Astrocyte (in vitro differentiated cells and primary cell): ENCODE measurements around the gene ZSWIM3. TPM values are rescaled to one million over a fixed set of nuclear protein-coding genes. Genes with fewer than 3 reads are reported as not detected.

Experiments used
- DNase-seq: peaks from one replicate; pipeline ENCODE4 v3.0.0-alpha.2; 2010; ENCODE audit warnings: low read depth
- FAIRE-seq: peaks from 2 replicates; lab custom pipeline; 2011; peaks lifted over from hg19 to GRCh38; lab: Jason Lieb, UNC
- H2AFZ ChIP-seq: 2 replicates; pipeline ENCODE4 v1.6.0; 2012; ENCODE audit warnings: low read depth, low read length, inconsistent platforms
- H3K27ac ChIP-seq: 2 replicates; pipeline ENCODE4 v1.5.1; 2011; ENCODE audit warnings: low read depth, low read length, inconsistent platforms
- H3K27me3 ChIP-seq: 2 replicates; pipeline ENCODE4 v1.6.0; 2011; ENCODE audit warnings: low read length, inconsistent platforms; ENCODE audit not compliant: insufficient read depth
- H3K36me3 ChIP-seq: 2 replicates; pipeline ENCODE4 v1.5.1; 2011; ENCODE audit warnings: low read length, inconsistent platforms; ENCODE audit not compliant: insufficient read depth
- H3K4me1 ChIP-seq: 2 replicates; pipeline ENCODE4 v1.5.1; 2011; ENCODE audit warnings: low read length, inconsistent platforms; ENCODE audit not compliant: insufficient read depth
- H3K4me2 ChIP-seq: 2 replicates; pipeline ENCODE4 v1.6.0; 2012; ENCODE audit warnings: low read length, inconsistent platforms
- H3K4me3 ChIP-seq: 2 replicates; pipeline ENCODE4 v1.5.1; 2011; ENCODE audit warnings: low read depth, mild to moderate bottlenecking, low read length, inconsistent platforms; ENCODE audit not compliant: insufficient read depth
- H3K79me2 ChIP-seq: 2 replicates; pipeline ENCODE4 v1.6.0; 2012; ENCODE audit warnings: mild to moderate bottlenecking, low read length, inconsistent platforms; ENCODE audit not compliant: insufficient read depth
- H3K9ac ChIP-seq: 2 replicates; pipeline ENCODE4 v1.6.0; 2012; ENCODE audit warnings: mild to moderate bottlenecking, low read length, inconsistent platforms
- H3K9me3 ChIP-seq: 2 replicates; pipeline ENCODE4 v1.5.1; 2012; ENCODE audit warnings: low read depth, mild to moderate bottlenecking, low read length, inconsistent platforms; ENCODE audit not compliant: insufficient read depth
- H4K20me1 ChIP-seq: 2 replicates; pipeline ENCODE4 v1.6.0; 2012; ENCODE audit warnings: low read length, inconsistent platforms; ENCODE audit not compliant: insufficient read depth
- H3K27ac Mint-ChIP-seq: one replicate; pipeline ENCODE4 v1.8.0; 2021; ENCODE audit warnings: mild to moderate bottlenecking, mixed read lengths; ENCODE audit not compliant: unreplicated experiment
- H3K27me3 Mint-ChIP-seq: one replicate; pipeline ENCODE4 v1.8.0; 2021; ENCODE audit warnings: low read depth, mixed read lengths; ENCODE audit not compliant: unreplicated experiment
- H3K36me3 Mint-ChIP-seq: one replicate; pipeline ENCODE4 v1.8.0; 2021; ENCODE audit warnings: low read depth, mixed read lengths; ENCODE audit not compliant: unreplicated experiment
- H3K4me1 Mint-ChIP-seq: one replicate; pipeline ENCODE4 v1.8.0; 2021; ENCODE audit warnings: low read depth, mixed read lengths; ENCODE audit not compliant: unreplicated experiment
- H3K4me3 Mint-ChIP-seq: one replicate; pipeline ENCODE4 v1.8.0; 2021; ENCODE audit warnings: mild to moderate bottlenecking, moderate library complexity, mixed read lengths; ENCODE audit not compliant: unreplicated experiment
- H3K9me3 Mint-ChIP-seq: one replicate; pipeline ENCODE4 v1.8.0; 2021; ENCODE audit warnings: mild to moderate bottlenecking, mixed read lengths; ENCODE audit not compliant: unreplicated experiment
- CTCF ChIP-seq: IDR thresholded peaks from 2 replicates; pipeline ENCODE4 v1.5.1; 2011; ENCODE audit warnings: low read depth, mild to moderate bottlenecking, inconsistent platforms, low read length, moderate library complexity; ENCODE audit not compliant: insufficient read depth
- EZH2 ChIP-seq: IDR thresholded peaks from 2 replicates; pipeline ENCODE4 v1.6.1; 2012; ENCODE audit warnings: mild to moderate bottlenecking, low read length, inconsistent platforms; ENCODE audit not compliant: insufficient read depth
- total RNA-seq: library from RNA; stranded (reverse); gene quantifications from 2 replicates; pipeline ENCODE4 v1.2.1, GENCODE V29; 2021

ZSWIM3 gene
- total RNA-seq, 1 donor from 2014 or later, result 4.7 TPM

GRCh38 chr20:45913116-45913515 is 55.7 kb downstream of the ZSWIM3 start:
- H3K27me3 Mint-ChIP-seq, result no peaks in the 10 kb centered on the region
- peaks cover 10% of the 10 kb centered on the region for H3K4me1 Mint-ChIP-seq
- Histone ChIP-seq H3K4me2 (no peak overlapping the region), H4K20me1 (no peaks in the 10 kb centered on the region), H3K27me3 (no peaks in the 10 kb centered on the region), H3K4me3 (no peak overlapping the region), H3K4me1 (peaks cover 16% of the 10 kb centered on the region), H3K27ac (no peak overlapping the region), H3K9me3 (no peaks in the 10 kb centered on the region), H3K9ac (no peak overlapping the region), H3K79me2 (peaks cover 2% of the 10 kb centered on the region), H3K36me3 (no peaks in the 10 kb centered on the region), H2AFZ (no peak overlapping the region)
- H3K4me3 Mint-ChIP-seq, result no peak overlapping the region
- H3K27ac Mint-ChIP-seq, result no peak overlapping the region
- TF ChIP-seq EZH2 (no peak), CTCF (no peak)
- DNase-seq (no peak), FAIRE-seq (no peak)
- H3K9me3 Mint-ChIP-seq, result peaks cover 3% of the 10 kb centered on the region
- H3K36me3 Mint-ChIP-seq, result peaks cover 14% of the 10 kb centered on the region

GRCh38 chr20:45917790-45918141 is 60.4 kb downstream of the ZSWIM3 start:
- H2AFZ ChIP-seq, result no peak overlapping the region
- no peak overlapping the region for H3K4me3 ChIP-seq
- no peaks in the 10 kb centered on the region for H3K27me3 ChIP-seq
- no peak overlapping the region for H3K27ac Mint-ChIP-seq
- H3K4me2 ChIP-seq, result no peak overlapping the region
- H3K9ac ChIP-seq, result no peak overlapping the region
- H3K36me3 Mint-ChIP-seq, result peaks cover 3% of the 10 kb centered on the region
- peak; percentile 33 for DNase-seq
- no peaks in the 10 kb centered on the region for H3K79me2 ChIP-seq
- H3K4me1 ChIP-seq, result peaks cover 21% of the 10 kb centered on the region
- TF ChIP-seq EZH2, result no peak
- no peak for TF ChIP-seq CTCF
- H3K27ac ChIP-seq, result no peak overlapping the region
- no peaks in the 10 kb centered on the region for H3K9me3 Mint-ChIP-seq
- FAIRE-seq, result no peak
- no peaks in the 10 kb centered on the region for H3K36me3 ChIP-seq
- H3K4me3 Mint-ChIP-seq, result no peak overlapping the region
- no peaks in the 10 kb centered on the region for H4K20me1 ChIP-seq
- H3K4me1 Mint-ChIP-seq, result peaks cover 7% of the 10 kb centered on the region
- no peaks in the 10 kb centered on the region for H3K9me3 ChIP-seq
- peaks cover 2% of the 10 kb centered on the region for H3K27me3 Mint-ChIP-seq

GRCh38 chr20:45918182-45918737 is 60.8 kb downstream of the ZSWIM3 start:
- Histone ChIP-seq H3K4me2 (no peak overlapping the region), H3K4me1 (peaks cover 21% of the 10 kb centered on the region), H2AFZ (peak overlapping the region; percentile 0), H3K27me3 (no peaks in the 10 kb centered on the region), H3K9ac (no peak overlapping the region), H3K79me2 (no peaks in the 10 kb centered on the region), H3K4me3 (no peak overlapping the region), H3K9me3 (no peaks in the 10 kb centered on the region), H3K36me3 (no peaks in the 10 kb centered on the region), H4K20me1 (no peaks in the 10 kb centered on the region), H3K27ac (no peak overlapping the region)
- H3K27ac Mint-ChIP-seq, result no peak overlapping the region
- no peak overlapping the region for H3K4me3 Mint-ChIP-seq
- TF ChIP-seq CTCF, result no peak
- TF ChIP-seq EZH2, result no peak
- H3K36me3 Mint-ChIP-seq, result peaks cover 3% of the 10 kb centered on the region
- peaks cover 7% of the 10 kb centered on the region for H3K4me1 Mint-ChIP-seq
- no peaks in the 10 kb centered on the region for H3K9me3 Mint-ChIP-seq
- peaks cover 2% of the 10 kb centered on the region for H3K27me3 Mint-ChIP-seq
- DNase-seq, result no peak
- FAIRE-seq, result no peak
